Gastrocnemius medialis (tissue), 4 donors: Measurements from ENCODE around the gene SSBP3. TPM values are rescaled to one million over a fixed set of nuclear protein-coding genes. Genes with fewer than 3 reads are reported as not detected.

Experiments used
- ATAC-seq, 2 donors: fragments of 150-250 bp; one replicate each; pipeline ENCODE4 v1.9.1; 2016
- DNase-seq, 2 donors: peaks; one replicate each; pipeline ENCODE4 v3.0.0-alpha.2; 2019
- H3K27ac ChIP-seq, 4 donors: fragments of 200-600 bp; sonication (generic); 1 replicate in 1 of 4; 2 replicates in 3 of 4; pipeline ENCODE4 v1.5.1; 2016 to 2018; ENCODE audit warnings: mild to moderate bottlenecking in 2 of 4, moderate library complexity in 1 of 4
- H3K27me3 ChIP-seq, 3 donors: fragments of 200-600 bp; sonication (generic) in 2 of 3; 1 replicate in 1 of 3; 2 replicates in 2 of 3; pipeline versions ENCODE4 v1.5.1 to v1.6.0; 2016 to 2019; ENCODE audit warnings: mild to moderate bottlenecking in 1 of 3, moderate library complexity in 1 of 3
- H3K36me3 ChIP-seq, 2 donors: fragments of 200-600 bp; sonication (generic) in 1 of 2; one replicate each; pipeline ENCODE4 v1.5.1; 2017 to 2018
- H3K4me1 ChIP-seq, 2 donors: fragments of 200-600 bp; sonication (generic) in 1 of 2; one replicate each; pipeline ENCODE4 v1.5.1; 2016 to 2017; ENCODE audit warnings: mild to moderate bottlenecking in 2 of 2
- H3K4me3 ChIP-seq, 4 donors: fragments of 200-600 bp; sonication (generic) in 3 of 4; 1 replicate in 1 of 4; 2 replicates in 3 of 4; pipeline ENCODE4 v1.5.1; 2016 to 2019; ENCODE audit warnings: mild to moderate bottlenecking in 2 of 4
- H3K9me3 ChIP-seq, 3 donors: fragments of 200-600 bp; sonication (generic) in 2 of 3; 1 replicate in 1 of 3; 2 replicates in 2 of 3; pipeline ENCODE4 v1.5.1; 2016 to 2019
- CTCF ChIP-seq, 5 experiments: fragments of 450-650 bp in 3 of 5; fragments of 200-600 bp in 2 of 5; sonication (generic) in 2 of 5; IDR thresholded peaks in 4 of 5; conservative IDR thresholded peaks in 1 of 5; 1 replicate in 4 of 5; 2 replicates in 1 of 5; pipeline ENCODE4 v1.5.1; 2016 to 2019; ENCODE audit warnings: antibody characterized with exemption in 5 of 5, mild to moderate bottlenecking in 3 of 5, moderate library complexity in 3 of 5
- POLR2A ChIP-seq, 2 donors: fragments of 450-650 bp; IDR thresholded peaks; one replicate each; pipeline ENCODE4 v1.6.1; 2017; ENCODE audit warnings: antibody characterized with exemption in 2 of 2, mild to moderate bottlenecking in 2 of 2, moderate library complexity in 2 of 2
- in situ Hi-C, 4 donors: fragments of 200-750 bp; cut with MboI; loops; one replicate each; pipeline versions ENCODE4 v1.15.0 to v1.8.0; 2017; ENCODE audit warnings: low sequenced_read_pairs in 4 of 4
- intact Hi-C: fragments of 100-400 bp; cut with DNase I; formaldehyde crosslinking; loops from one replicate; pipeline ENCODE4 v1.15.1; 2023; ENCODE audit warnings: low total_unique reads
- total RNA-seq, 4 donors: library from RNA; depleted of rRNA; stranded (reverse); fragments of >200 nt; gene quantifications; one replicate each; pipeline versions ENCODE4 v1.1.0 to v1.2.3, GENCODE V29; 2016

The SSBP3 gene
- total RNA-seq, 4 donors from 2014 or later = 3.6 to 21.0 (median 14.9) TPM

- intact Hi-C loops (no loop called here), in situ Hi-C loops (no loop called here)
- Histone ChIP-seq H3K4me1 (peaks cover 0 to 5% of the 10 kb centered on the region in 2 donors), H3K9me3 (no peaks in the 10 kb centered on the region), H3K27ac (no peak overlapping the region), H3K36me3 (peaks cover 0 to 9% of the 10 kb centered on the region in 2 donors), H3K27me3 (no peaks in the 10 kb centered on the region), H3K4me3 (no peak overlapping the region)
- no peak for ATAC-seq
- no peak for DNase-seq
- no peak for TF ChIP-seq CTCF (IDR thresholded peaks at IDR 0.05 in 4 of 5, conservative IDR thresholded peaks at IDR 0.05 in 1 of 5)
- TF ChIP-seq POLR2A (IDR thresholded peaks at IDR 0.05) = no peak
Observed at GRCh38 chr1:54228638-54229079, 177.5 kb downstream of the SSBP3 start.

- ATAC-seq (no peak), DNase-seq (no peak)
- Histone ChIP-seq H3K4me1 (peaks cover 0 to 5% of the 10 kb centered on the region in 2 donors), H3K27me3 (no peaks in the 10 kb centered on the region), H3K4me3 (no peak overlapping the region), H3K27ac (no peak overlapping the region), H3K36me3 (peaks cover 0 to 9% of the 10 kb centered on the region in 2 donors), H3K9me3 (no peaks in the 10 kb centered on the region)
- TF ChIP-seq CTCF (IDR thresholded peaks at IDR 0.05 in 4 of 5, conservative IDR thresholded peaks at IDR 0.05 in 1 of 5) = no peak
- no peak for TF ChIP-seq POLR2A (IDR thresholded peaks at IDR 0.05)
- in situ Hi-C loops (no loop called here), intact Hi-C loops (no loop called here)
Observed at GRCh38 chr1:54227891-54228310, 178.3 kb downstream of the SSBP3 start.

- H3K4me3 ChIP-seq = no peak overlapping the region
- in situ Hi-C loops = no loop called here
- no peak overlapping the region for H3K27ac ChIP-seq
- no peaks in the 10 kb centered on the region for H3K27me3 ChIP-seq
- DNase-seq (peak in 1 of 2 donors; percentile 50), ATAC-seq (peak; percentile 26 to 53)
- TF ChIP-seq POLR2A (IDR thresholded peaks at IDR 0.05) = no peak
- no peak for TF ChIP-seq CTCF (IDR thresholded peaks at IDR 0.05 in 4 of 5, conservative IDR thresholded peaks at IDR 0.05 in 1 of 5)
- H3K4me1 ChIP-seq = peaks cover 0 to 5% of the 10 kb centered on the region in 2 donors
- H3K9me3 ChIP-seq = no peaks in the 10 kb centered on the region
- peaks cover 0 to 9% of the 10 kb centered on the region in 2 donors for H3K36me3 ChIP-seq
- intact Hi-C loops = no loop called here
Observed at GRCh38 chr1:54227091-54227602, 179.0 kb downstream of the SSBP3 start.

GRCh38 chr1:54225986-54226559 lies 180.1 kb downstream of the SSBP3 start:
- H3K4me1 ChIP-seq = peaks cover 0 to 5% of the 10 kb centered on the region in 2 donors
- TF ChIP-seq CTCF (IDR thresholded peaks at IDR 0.05 in 4 of 5, conservative IDR thresholded peaks at IDR 0.05 in 1 of 5) = no peak
- no peak for TF ChIP-seq POLR2A (IDR thresholded peaks at IDR 0.05)
- DNase-seq (no peak), ATAC-seq (no peak)
- H3K27ac ChIP-seq = no peak overlapping the region
- intact Hi-C loops (no loop called here), in situ Hi-C loops (no loop called here)
- H3K9me3 ChIP-seq = no peaks in the 10 kb centered on the region
- H3K27me3 ChIP-seq = no peaks in the 10 kb centered on the region
- H3K4me3 ChIP-seq = no peak overlapping the region
- H3K36me3 ChIP-seq = peaks cover 0 to 9% of the 10 kb centered on the region in 2 donors
